Activated CD4-positive, alpha-beta T cell treated with anti-CD3 and anti-CD28 coated beads, Interleukin-2, amount 50 U/mL, for 16 hours (primary cell): ENCODE data around the gene PCAT6.

ENCODE experiments used
- DNase-seq: peaks from one replicate; pipeline ENCODE4 v3.0.0-alpha.2; 2020

Gene PCAT6

DNA sequence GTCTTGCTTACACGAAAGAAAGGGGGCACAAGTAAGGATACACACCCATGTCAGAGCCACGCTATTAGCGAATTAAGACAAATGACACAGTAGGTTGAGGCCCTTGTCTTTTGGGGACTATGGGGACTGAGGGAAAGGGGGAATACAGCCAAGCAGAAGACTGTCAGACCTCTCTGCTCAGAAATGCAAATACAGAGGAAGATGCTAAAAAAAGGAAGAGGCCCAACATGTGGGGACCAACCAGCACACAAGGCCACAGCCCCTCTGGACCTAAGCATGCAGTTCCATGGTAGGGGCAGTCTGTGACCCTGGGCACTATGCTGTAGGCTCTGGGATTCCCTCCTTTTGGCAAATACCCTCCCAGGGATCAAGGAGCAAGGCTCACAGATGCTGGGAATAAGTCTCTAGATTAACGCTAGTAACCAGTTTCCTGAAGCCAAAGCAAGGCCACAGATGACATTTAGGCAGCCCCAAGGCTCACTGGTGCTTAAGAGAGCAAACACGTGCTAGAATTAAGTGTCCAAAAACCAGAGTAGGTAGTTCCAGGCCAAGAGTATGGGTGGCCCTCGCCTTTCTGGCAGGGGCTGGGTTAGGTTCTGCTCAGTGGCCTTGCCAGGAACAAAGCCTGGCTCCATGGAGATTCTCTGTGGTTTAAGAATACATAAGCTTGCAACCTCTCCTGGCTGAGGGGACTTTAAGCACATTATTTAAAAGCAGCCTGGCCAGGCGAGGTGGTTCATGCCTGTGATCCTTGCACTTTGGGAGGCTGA lies 40.0 kb downstream of the PCAT6 start:
- DNase-seq = no peak

DNA sequence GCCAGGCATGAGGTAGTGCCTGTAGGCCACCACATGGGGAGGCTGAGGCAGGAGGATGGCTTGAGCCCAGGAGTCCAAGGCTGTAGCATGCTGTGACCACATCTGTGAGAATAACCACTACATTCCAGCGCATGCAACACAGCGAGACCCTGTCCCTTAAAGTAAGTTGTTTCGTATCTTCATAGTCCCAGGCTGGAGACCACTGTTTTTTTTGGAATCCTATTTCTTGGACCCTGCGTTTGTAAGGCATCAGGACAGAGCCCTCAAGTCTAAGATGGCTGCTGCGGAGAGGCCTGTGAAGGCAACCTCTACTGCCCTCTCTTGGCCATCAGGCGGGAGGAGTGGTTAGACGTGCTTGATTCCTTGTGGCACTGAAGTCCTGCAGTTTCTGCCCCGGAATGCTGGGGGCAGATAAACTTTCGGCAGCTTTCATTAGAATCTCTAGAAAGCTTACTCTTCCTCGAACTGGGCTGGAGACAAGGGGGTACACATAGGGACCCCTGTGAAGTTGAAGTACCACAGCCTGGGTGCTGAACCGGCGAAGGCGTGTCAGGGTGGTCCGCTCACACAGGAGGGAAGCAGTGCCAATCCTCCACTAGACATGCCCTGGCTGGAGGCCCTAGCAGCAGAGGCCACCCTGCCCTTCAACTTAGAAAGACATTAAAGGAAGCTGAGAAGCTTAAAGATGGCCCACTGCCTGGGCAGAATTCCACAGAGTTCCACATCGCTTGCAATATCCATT lies 41.6 kb downstream of the PCAT6 start:
- DNase-seq = peak; percentile 56

DNA sequence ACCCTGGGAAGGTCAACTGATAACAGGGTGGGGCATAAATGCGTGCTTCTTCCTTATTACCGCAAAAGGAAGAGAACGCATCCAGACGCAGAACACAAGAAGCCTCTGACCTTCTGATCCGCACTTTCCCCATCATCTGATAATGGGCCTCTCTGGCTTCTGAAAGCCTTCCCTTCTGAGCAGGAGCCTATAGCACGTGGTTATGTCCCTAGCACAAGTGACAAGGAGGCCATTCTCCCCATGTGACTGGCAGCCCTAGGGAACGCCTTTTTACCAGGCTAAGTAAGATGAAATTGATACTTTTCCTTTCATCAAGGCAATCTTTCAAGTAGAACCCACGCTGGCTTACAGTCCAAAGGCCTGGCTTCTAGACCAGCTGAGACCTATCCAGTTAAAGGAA lies 44.0 kb downstream of the PCAT6 start:
- no peak for DNase-seq

DNA sequence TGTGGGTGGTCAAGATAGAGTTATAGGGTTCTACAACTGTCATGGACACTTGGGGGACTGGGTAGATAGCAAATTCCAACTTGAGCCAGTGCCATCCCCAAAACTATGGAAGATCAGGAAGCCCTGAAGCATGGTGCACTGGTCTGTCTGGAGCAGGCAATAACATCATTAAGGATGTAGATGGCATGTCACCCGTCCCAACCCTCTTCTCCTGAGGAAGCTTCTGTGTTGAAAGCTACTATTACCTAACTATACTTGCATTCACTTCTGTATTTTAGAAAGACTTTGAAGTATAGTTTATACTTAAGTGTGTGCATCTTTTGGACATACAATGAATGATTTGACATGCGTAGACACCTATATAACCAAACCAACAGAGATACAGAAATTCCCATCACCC lies 45.3 kb downstream of the PCAT6 start:
- no peak for DNase-seq

DNA sequence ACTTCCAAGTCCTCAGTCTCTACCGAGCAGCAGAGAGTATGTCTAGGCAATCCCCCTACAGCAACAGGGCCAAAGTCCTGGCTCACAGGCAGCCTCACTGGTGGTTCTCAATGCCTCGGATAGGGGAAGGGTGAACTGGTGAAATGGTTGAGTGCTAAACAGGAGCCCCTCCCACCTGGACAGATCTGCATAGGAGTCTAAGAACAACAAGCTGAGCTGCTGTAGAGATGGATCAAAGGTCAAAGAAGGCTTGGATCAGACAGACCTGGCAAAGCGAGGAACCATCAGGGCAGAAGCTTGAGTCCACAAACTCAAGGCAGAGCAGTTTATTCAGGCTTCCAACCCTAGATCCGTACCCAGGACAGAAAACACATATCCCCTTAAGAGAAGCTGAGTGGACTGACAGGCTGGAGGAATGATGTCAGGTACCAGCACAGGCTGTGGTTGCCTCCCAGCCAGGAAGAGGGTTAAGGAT lies 46.4 kb downstream of the PCAT6 start:
- no peak for DNase-seq

DNA sequence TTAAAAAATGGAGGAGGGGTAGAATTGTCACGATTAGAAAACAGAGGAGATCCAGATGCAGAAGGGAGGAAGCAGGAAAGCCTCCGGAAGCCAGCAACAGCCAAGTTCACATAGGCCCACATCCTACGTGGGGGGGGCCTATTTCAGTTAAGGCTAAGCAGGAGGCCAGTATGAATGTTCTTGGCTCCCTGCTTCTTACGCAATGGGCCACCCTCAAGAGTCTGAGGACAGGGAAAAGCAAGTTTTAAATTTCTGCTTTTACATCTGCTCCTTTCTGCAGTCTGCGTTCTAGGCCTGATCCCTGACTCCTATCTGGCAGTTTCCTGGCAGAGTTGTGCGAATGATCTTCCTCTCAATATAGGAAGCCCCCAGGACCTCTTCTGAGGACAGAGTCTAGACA lies 47.6 kb downstream of the PCAT6 start:
- no peak for DNase-seq

DNA sequence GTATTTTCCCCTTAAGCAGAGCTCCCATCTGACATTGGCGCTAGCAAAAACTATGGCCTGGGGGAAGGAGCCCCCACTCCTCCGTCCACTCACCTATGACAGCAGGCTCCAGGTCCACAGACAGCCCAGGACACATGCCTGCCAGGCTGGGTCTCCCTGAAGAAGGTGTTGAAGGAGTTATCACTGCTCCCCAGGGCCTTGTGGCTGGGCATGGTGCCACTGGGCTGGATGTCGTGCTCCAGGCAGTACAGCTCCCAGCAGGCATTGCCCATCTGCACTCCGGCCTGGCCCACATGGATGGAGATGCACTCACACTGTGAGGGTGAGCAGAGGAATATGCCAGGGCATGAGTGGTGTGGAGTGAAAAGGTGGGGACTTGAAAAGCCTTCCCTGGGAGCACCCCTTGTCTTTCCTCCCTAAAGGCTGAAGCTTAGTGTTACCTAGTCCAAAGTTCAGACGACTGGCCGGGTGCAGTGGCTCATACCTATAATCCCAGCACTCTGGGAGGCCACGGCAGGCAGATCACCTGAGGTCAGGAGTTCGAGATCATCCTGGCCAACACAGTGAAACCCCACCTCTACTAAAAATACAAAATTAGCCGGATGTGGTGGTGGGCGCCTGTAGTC lies 48.1 kb downstream of the PCAT6 start:
- DNase-seq = no peak

DNA sequence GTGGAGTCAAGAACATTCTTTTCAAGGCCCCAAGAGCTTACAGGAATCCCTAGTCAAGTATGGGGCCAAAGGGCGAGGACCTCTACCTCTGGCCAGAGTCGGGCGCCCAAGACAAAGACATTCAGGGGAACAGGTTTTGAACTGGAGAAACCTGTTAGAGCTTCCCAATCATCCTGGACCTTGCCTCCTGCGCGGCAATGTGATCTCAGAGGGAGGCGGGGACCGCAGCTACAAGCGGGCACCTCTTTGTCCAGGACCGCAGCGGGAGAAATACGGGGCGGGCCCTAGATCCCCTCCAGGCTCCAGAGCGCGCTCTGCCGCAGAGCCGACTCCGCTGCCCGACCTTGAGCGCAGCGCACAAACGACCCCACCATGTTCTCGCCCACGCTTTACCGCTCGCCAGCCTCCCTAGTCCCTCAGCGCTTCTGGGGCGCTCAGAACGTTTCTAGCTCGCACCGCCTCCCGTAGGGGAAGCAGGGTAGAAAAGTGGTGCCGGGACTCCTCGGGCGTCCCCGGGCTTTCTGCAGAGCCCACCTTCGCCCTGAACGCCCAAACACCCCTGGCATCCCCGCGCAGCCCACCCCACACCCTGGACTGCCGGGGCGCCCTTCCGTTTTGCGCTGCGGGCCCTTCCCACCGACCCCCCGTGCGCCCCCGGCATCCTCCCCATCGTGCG lies 50.1 kb downstream of the PCAT6 start:
- peak; percentile 16 for DNase-seq
